HCT116 (cell line): Measurements from ENCODE around the gene HIC1. TPM values are rescaled to one million over a fixed set of nuclear protein-coding genes. Genes with fewer than 3 reads are reported as not detected.

Source experiments
- ATAC-seq: fragments of 200-7000 bp; cut with Tn5 transposase; 2 replicates; pipeline ENCODE4 v1.9.1; 2020; ENCODE audit warnings: mild to moderate bottlenecking, moderate library complexity
- BruUV-seq: library from RNA; stranded (reverse); fragments of 400-500 nt; replicated peaks from 2 replicates; lab custom pipeline; 2021; lab: Mats Ljungman, UMichigan
- CTCF ChIA-PET: fragments of 300-600 bp; sonication (Branson Sonifier 250); formaldehyde crosslinking; loops from one replicate; lab custom pipeline; 2021; ENCODE audit warnings: antibody characterized with exemption; lab: Charles Lee
- POLR2A ChIA-PET: fragments of 300-600, 350-600 bp; sonication (Branson Sonifier 250); formaldehyde crosslinking; loops from one replicate; lab custom pipeline; 2021; ENCODE audit warnings: antibody characterized with exemption; lab: Charles Lee
- RAD21 ChIA-PET, 2 experiments: fragments of 300-600 bp; sonication (Branson Sonifier 250); formaldehyde crosslinking; loops; one replicate each; lab custom pipeline; 2023; ENCODE audit warnings: low total read pairs in 2 of 2; ENCODE audit not compliant: uncharacterized antibody in 2 of 2, unreplicated experiment in 2 of 2, low non-redundant PET in 1 of 2; lab: Charles Lee
- DNase-seq: peaks from one replicate; pipeline ENCODE4 v3.0.0-alpha.2; 2010; ENCODE audit warnings: low read depth, low spot score
- H2AFZ ChIP-seq: fragments of 200-600 bp; shearing (Covaris generic), sonication (generic); 2 replicates; pipeline ENCODE4 v1.6.1; 2017; ENCODE audit warnings: low read depth, mixed run types, mixed read lengths, antibody characterized with exemption, low read length; ENCODE audit not compliant: poor library complexity, severe bottlenecking
- H3K27ac ChIP-seq: 2 replicates; pipeline ENCODE4 v1.5.1; 2012; ENCODE audit warnings: low read depth, low read length
- H3K27me3 ChIP-seq: fragments of 200-600 bp; sonication (generic); 2 replicates; pipeline ENCODE4 v1.6.1; 2016; ENCODE audit warnings: mixed run types, low read length, mixed read lengths; ENCODE audit not compliant: insufficient read depth
- H3K36me3 ChIP-seq, 2 experiments: fragments of 200-500 bp in 1 of 2; fragments of 200-600 bp in 1 of 2; sonication (Bioruptor generic) in 1 of 2; sonication (generic) in 1 of 2; 2 replicates each; pipeline versions ENCODE4 v1.5.1 to v1.6.1; 2014 to 2016; ENCODE audit warnings: low read length in 2 of 2, inconsistent platforms in 1 of 2, mixed read lengths in 1 of 2, mixed run types in 1 of 2; ENCODE audit not compliant: insufficient read depth in 2 of 2, control insufficient read depth in 1 of 2
- H3K4me1 ChIP-seq, 2 experiments: fragments of 200-600 bp in 1 of 2; sonication (generic) in 1 of 2; 2 replicates each; pipeline versions ENCODE4 v1.5.1 to v1.6.1; 2012 to 2017; ENCODE audit warnings: low read length in 2 of 2, inconsistent platforms in 1 of 2, mild to moderate bottlenecking in 1 of 2, mixed read lengths in 1 of 2, mixed run types in 1 of 2, moderate library complexity in 1 of 2; ENCODE audit not compliant: insufficient read depth in 2 of 2, control insufficient read depth in 1 of 2
- H3K4me2 ChIP-seq: fragments of 200-600 bp; sonication (generic); 2 replicates; pipeline ENCODE4 v1.6.1; 2017; ENCODE audit warnings: mixed run types, low read length, mixed read lengths
- H3K4me3 ChIP-seq, 2 experiments: fragments of 200-600 bp in 1 of 2; sonication (generic) in 1 of 2; replicated peaks in 1 of 2; 2 replicates each; pipeline ENCODE4 v1.5.1; 2011 to 2016; ENCODE audit warnings: low read length in 2 of 2, control low read depth in 1 of 2, low read depth in 1 of 2, mild to moderate bottlenecking in 1 of 2, mixed read lengths in 1 of 2, mixed run types in 1 of 2
- H3K79me2 ChIP-seq: fragments of 200-600 bp; sonication (generic); 2 replicates; pipeline ENCODE4 v1.6.1; 2017; ENCODE audit warnings: mild to moderate bottlenecking, mixed run types, low read length, moderate library complexity, mixed read lengths; ENCODE audit not compliant: insufficient read depth
- H3K9ac ChIP-seq: fragments of 200-600 bp; sonication (generic); 2 replicates; pipeline ENCODE4 v1.6.1; 2016; ENCODE audit warnings: low read length, mixed read lengths
- H3K9me2 ChIP-seq: fragments of 200-600 bp; sonication (generic), shearing (Covaris generic); 2 replicates; pipeline ENCODE4 v1.6.1; 2017; ENCODE audit warnings: mixed run types, mild to moderate bottlenecking, moderate library complexity; ENCODE audit not compliant: insufficient read depth
- H3K9me3 ChIP-seq, 2 experiments: fragments of 200-500 bp in 1 of 2; fragments of 200-600 bp in 1 of 2; sonication (Bioruptor generic) in 1 of 2; sonication (generic) in 1 of 2; 2 replicates each; pipeline ENCODE4 v1.6.1; 2014 to 2017; ENCODE audit warnings: low read length in 2 of 2, mixed read lengths in 2 of 2, inconsistent platforms in 1 of 2, low read depth in 1 of 2, mild to moderate bottlenecking in 1 of 2, mixed run types in 1 of 2, moderate library complexity in 1 of 2; ENCODE audit not compliant: control insufficient read depth in 1 of 2, insufficient read depth in 1 of 2
- H4K20me1 ChIP-seq: fragments of 200-600 bp; sonication (generic), shearing (Covaris generic); 2 replicates; pipeline ENCODE4 v1.6.1; 2017; ENCODE audit warnings: mixed run types, mild to moderate bottlenecking, moderate library complexity; ENCODE audit not compliant: insufficient read depth
- ATF3 ChIP-seq: IDR thresholded peaks from 2 replicates; pipeline ENCODE4 v1.6.1; 2012
- CBX3 ChIP-seq: IDR thresholded peaks from 2 replicates; pipeline ENCODE4 v1.6.1; 2012; ENCODE audit warnings: low read depth
- CEBPB ChIP-seq: IDR thresholded peaks from 2 replicates; pipeline ENCODE4 v1.6.1; 2012; ENCODE audit warnings: low read depth
- CTCF ChIP-seq, 3 experiments: fragments of 200-600 bp in 1 of 3; sonication (generic) in 1 of 3; IDR thresholded peaks in 2 of 3; conservative IDR thresholded peaks in 1 of 3; 2 replicates each; pipeline ENCODE4 v1.5.1; 2012 to 2017; ENCODE audit warnings: low read depth in 2 of 3, low read length in 2 of 3, antibody characterized with exemption in 1 of 3, borderline replicate concordance in 1 of 3, control low read depth in 1 of 3, mild to moderate bottlenecking in 1 of 3, mixed read lengths in 1 of 3, mixed run types in 1 of 3, moderate library complexity in 1 of 3; ENCODE audit not compliant: insufficient read depth in 1 of 3
- ELF1 ChIP-seq: IDR thresholded peaks from 2 replicates; pipeline ENCODE4 v1.6.1; 2012; ENCODE audit warnings: low read depth, borderline replicate concordance
- EZH2 ChIP-seq: fragments of 200-600 bp; sonication (generic); IDR thresholded peaks from 2 replicates; pipeline ENCODE4 v1.6.1; 2017; ENCODE audit warnings: antibody characterized with exemption, mixed run types
- EZH2phosphoT487 ChIP-seq: fragments of 200-600 bp; IDR thresholded peaks from 2 replicates; pipeline ENCODE4 v1.6.1; 2018; ENCODE audit warnings: antibody characterized with exemption, borderline replicate concordance
- JUND ChIP-seq: IDR thresholded peaks from 2 replicates; pipeline ENCODE4 v1.6.1; 2012
- POLR2A ChIP-seq: IDR thresholded peaks from 2 replicates; pipeline ENCODE4 v1.7.0; 2011; ENCODE audit warnings: borderline replicate concordance; ENCODE audit not compliant: insufficient read depth, insufficient read length; ENCODE audit errors: extremely low read depth
- POLR2AphosphoS5 ChIP-seq: IDR thresholded peaks from 2 replicates; pipeline ENCODE4 v1.6.1; 2011; ENCODE audit warnings: mild to moderate bottlenecking, low read depth, low read length, moderate library complexity
- RAD21 ChIP-seq: IDR thresholded peaks from 2 replicates; pipeline ENCODE4 v1.6.1; 2012; ENCODE audit warnings: low read depth, mild to moderate bottlenecking
- REST ChIP-seq: IDR thresholded peaks from 2 replicates; pipeline ENCODE4 v1.6.1; 2012; ENCODE audit warnings: low read depth
- SIN3A ChIP-seq: IDR thresholded peaks from 2 replicates; pipeline ENCODE4 v1.6.1; 2012; ENCODE audit warnings: low read depth
- TCF7L2 ChIP-seq: IDR thresholded peaks from 2 replicates; pipeline ENCODE4 v1.7.0; 2011; ENCODE audit warnings: borderline replicate concordance, inconsistent platforms; ENCODE audit not compliant: insufficient read depth, insufficient read length; ENCODE audit errors: extremely low read depth
- ZBTB33 ChIP-seq: IDR thresholded peaks from 2 replicates; pipeline ENCODE4 v1.6.1; 2011; ENCODE audit warnings: mild to moderate bottlenecking, low read length, moderate library complexity; ENCODE audit not compliant: insufficient replicate concordance; ENCODE audit errors: extremely low read depth
- ZFX ChIP-seq: fragments of 450-650 bp; IDR thresholded peaks from 2 replicates; pipeline ENCODE4 v1.6.1; 2017
- ZNF274 ChIP-seq: fragments of 200-500 bp; sonication (Bioruptor generic); IDR thresholded peaks from 2 replicates; pipeline ENCODE4 v1.6.1; 2014; ENCODE audit warnings: mild to moderate bottlenecking, low read depth, low read length, inconsistent platforms
- intact Hi-C: fragments of 100-400 bp; cut with micrococcal nuclease; formaldehyde crosslinking; loops from 2 replicates; pipeline ENCODE4 v1.10.0; 2022
- total RNA-seq: library from RNA; stranded (reverse); gene quantifications from one replicate; pipeline ENCODE4 v1.2.1, GENCODE V29; 2021; ENCODE audit not compliant: unreplicated experiment

HIC1 gene
- total RNA-seq, 1 experiment from 2014 or later = 0.64 TPM

- TF ChIP-seq ATF3 (no peak), ELF1 (no peak), EZH2 (no peak), TCF7L2 (no peak), CEBPB (no peak), POLR2AphosphoS5 (no peak), CTCF (IDR thresholded peaks at IDR 0.05 in 2 of 3, conservative IDR thresholded peaks at IDR 0.05 in 1 of 3; ENCODE audit: borderline replicate concordance in 1 of 3, insufficient read depth in 1 of 3, low read depth in 2 of 3, low read length in 2 of 3) (no peak), REST (no peak), ZBTB33 (no peak), ZNF274 (no peak), SIN3A (no peak), POLR2A (no peak), JUND (no peak), EZH2phosphoT487 (no peak), ZFX (no peak), RAD21 (no peak), CBX3 (no peak)
- TF ChIP-seq, all 23 proteins: peak for 0
- Histone ChIP-seq H2AFZ (no peak overlapping the region), H3K27ac (no peak overlapping the region), H3K4me1 (peaks cover 0 to 17% of the 10 kb centered on the region in 2 experiments; a peak in 3 of 4 replicates), H4K20me1 (no peaks in the 10 kb centered on the region), H3K9ac (no peak overlapping the region), H3K27me3 (no peaks in the 10 kb centered on the region), H3K36me3 (no peaks in the 10 kb centered on the region), H3K4me3 (no peak overlapping the region), H3K9me3 (no peaks in the 10 kb centered on the region), H3K9me2 (no peaks in the 10 kb centered on the region), H3K4me2 (no peak overlapping the region), H3K79me2 (no peaks in the 10 kb centered on the region)
- no peak for ATAC-seq
- intact Hi-C loops = no loop called here
- no peak for DNase-seq
- no TSS peak for BruUV-seq
- ChIA-PET RAD21 (no interaction called here), POLR2A (no interaction called here), CTCF (interaction anchor here (1.1 to 2.6 kb wide), 2 partner anchors 11 to 179 kb away, joined by 3 to 12 read pairs; partner anchors contain the start of gene HIC1)
Observed at GRCh38 chr17:2065949-2066400, 11.1 kb downstream of the HIC1 start.
